Prostate gland (tissue), 2 donors: Measurements from ENCODE around the gene ASB3.

Source experiments
- CTCF ChIP-seq, 4 experiments: fragments of 200-600 bp in 2 of 4; fragments of 450-650 bp in 2 of 4; sonication (generic) in 2 of 4; IDR thresholded peaks; 1 replicate in 3 of 4; 2 replicates in 1 of 4; pipeline ENCODE4 v1.5.1; 2016 to 2019; ENCODE audit warnings: antibody characterized with exemption in 4 of 4, mild to moderate bottlenecking in 2 of 4, moderate library complexity in 2 of 4
- POLR2A ChIP-seq: fragments of 450-650 bp; IDR thresholded peaks from one replicate; pipeline ENCODE4 v1.6.1; 2016; ENCODE audit warnings: antibody characterized with exemption, mild to moderate bottlenecking

- TF ChIP-seq CTCF (IDR thresholded peaks at IDR 0.05) (no peak), POLR2A (no peak)
Observed at GRCh38 chr2:53780056-53780455, 6.7 kb downstream of the ASB3 start.
